ENCODE data around the gene INTS2.
"Not testable (repeated sequence)": the region's sequence is repeated elsewhere in the genome, so short reads cannot be mapped to it uniquely, and the experiment has no call there.

The INTS2 gene

DNA sequence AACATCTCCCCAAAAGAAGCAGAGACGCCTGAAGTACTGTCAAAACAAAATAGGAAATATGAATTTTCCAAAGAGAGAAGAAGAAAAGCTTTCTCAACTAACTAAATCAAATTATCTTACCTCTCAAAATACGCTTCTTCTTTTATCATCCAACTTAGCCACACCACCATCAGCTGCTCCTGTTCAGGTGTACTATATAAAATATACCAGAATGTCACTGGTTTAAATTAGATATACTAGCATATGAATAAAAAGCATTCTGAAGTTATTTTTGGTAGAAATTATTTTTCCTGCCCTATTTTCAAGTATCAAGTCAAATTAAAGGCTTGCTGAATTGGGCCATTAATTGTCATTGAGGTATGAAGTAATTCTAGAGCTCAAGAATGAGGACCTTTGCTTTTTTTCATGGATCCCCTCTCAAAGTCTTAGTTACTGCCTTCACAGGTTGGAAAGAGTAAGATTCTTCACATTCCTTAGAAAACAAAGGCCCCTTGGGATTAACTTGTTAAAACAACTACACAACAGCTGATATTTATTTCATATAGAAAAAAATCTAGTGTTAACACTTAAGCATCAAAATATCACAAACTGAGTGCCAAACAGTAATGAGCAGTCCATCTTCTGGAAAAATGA lies 30.1 kb downstream of the INTS2 start:
- DNase-seq (ENCODE audit: low read depth), result no peak

DNA sequence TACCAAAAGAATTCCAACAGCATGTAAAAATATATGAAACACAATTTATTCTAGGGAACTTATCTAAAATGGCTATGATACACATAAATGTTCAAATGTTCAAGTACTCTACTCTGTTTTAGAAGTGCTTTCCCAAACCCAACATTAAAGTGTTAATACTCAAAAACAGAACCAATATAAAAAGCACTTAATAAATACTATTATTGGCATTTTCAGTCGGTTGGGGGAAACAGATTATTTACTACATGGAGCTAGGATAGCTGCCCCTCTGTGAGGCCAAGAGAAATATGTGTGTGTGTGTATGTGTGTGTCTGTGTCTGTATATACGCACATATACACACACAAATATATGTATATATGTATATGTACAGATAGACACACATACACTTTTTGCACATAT lies 32.4 kb downstream of the INTS2 start:
- no peak for DNase-seq (ENCODE audit: low read depth)

DNA sequence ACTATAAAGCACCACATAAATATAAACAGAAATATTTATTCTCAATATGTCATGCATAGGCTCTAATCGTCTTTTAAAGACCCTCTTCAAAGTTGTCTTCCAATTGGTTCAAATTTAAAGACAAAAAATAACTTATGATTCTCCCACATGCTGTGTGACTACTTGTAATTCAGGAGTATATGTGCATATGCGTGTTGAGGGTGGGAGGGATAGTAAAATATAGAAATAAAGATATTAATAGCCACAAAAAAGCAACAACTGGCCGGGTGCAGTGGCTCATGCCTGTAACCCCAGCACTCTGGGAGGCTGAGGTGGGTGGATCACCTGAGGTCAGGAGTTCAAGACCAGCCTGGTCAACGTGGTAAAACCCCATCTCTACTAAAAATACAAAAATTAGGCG lies 33.5 kb downstream of the INTS2 start:
- not testable (repeated sequence) for DNase-seq (ENCODE audit: low read depth)

DNA sequence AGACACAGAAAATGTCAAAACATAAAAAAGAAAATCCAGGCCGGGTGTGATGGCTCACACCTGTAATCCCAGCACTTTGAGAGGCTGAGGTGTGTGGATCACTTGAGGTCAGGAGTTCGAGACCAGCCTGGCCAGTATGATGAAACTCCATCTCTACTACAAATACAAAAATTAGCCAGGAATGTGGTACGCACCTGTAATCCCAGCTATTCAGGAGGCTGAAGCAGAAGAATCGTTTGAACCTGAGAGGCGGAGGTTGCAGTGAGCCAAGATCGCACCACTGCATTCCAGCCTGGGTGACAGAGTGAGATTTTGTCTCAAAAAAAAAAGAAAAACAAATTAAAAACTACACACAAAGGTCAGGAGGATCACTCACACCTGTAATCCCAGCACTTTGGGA lies 40.0 kb downstream of the INTS2 start:
- DNase-seq (ENCODE audit: low read depth), result not testable (repeated sequence)

DNA sequence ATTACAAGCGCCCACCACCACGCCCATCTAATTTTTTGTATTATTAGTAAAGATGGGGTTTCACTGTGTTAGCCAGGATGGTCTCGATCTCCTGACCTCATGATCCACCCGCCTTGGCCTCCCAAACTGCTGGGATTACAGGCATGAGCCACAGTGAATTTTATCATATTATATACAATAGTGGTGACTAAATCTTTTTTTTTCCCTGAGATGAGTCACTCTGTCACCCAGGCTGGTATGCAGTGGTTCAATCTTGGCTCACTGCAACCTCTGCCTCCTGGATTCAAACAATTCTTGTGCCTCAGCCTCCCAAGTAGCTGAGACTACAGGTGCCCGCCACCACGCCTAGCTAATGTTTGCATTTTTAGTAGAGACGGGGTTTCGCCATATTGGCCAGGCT lies 41.9 kb downstream of the INTS2 start:
- DNase-seq (ENCODE audit: low read depth), result not testable (repeated sequence)

DNA sequence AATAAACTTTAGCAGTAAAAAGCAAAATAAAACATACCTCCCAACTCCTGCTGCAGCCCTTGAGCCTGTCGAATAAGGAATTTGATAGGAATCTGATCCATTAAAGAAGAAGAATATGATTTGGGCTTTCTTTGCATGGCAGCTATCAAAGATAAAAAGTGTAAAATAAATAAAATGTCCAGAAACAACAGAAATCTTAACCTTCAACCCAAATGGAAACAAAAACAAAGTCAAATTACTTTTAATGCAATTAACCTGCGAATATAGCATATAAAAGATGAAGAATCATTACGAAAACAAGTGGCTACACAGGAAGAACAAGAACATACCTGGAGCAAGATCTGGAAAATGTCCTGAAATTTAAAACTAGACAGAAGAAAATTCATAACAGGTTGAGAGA lies 42.9 kb downstream of the INTS2 start:
- DNase-seq (ENCODE audit: low read depth), result no peak

DNA sequence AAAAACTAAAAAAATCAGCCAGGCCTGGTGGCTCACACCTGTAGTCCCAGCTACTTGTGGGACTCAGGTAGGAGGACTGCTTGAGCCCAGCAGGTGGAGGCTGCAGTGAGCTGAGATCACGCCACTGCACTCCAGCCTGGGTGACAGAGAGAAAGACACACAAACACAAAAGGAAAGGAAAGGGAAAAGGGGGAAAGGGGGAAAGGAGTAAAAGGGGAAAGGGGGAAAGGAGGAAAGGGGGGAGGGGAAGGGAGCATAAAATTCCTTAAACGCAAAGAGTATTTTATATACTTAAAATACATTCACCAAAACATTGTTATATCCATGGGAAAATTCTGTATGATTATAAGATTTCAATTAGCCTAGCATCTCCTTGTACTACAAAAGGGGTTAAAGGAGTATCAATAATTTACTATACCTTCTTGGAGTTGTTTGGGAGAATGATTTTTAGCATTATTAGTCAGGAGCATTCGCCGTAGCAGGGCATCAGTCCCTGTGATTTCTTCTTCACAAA lies 47.1 kb downstream of the INTS2 start:
- DNase-seq (ENCODE audit: low read depth), result no peak

DNA sequence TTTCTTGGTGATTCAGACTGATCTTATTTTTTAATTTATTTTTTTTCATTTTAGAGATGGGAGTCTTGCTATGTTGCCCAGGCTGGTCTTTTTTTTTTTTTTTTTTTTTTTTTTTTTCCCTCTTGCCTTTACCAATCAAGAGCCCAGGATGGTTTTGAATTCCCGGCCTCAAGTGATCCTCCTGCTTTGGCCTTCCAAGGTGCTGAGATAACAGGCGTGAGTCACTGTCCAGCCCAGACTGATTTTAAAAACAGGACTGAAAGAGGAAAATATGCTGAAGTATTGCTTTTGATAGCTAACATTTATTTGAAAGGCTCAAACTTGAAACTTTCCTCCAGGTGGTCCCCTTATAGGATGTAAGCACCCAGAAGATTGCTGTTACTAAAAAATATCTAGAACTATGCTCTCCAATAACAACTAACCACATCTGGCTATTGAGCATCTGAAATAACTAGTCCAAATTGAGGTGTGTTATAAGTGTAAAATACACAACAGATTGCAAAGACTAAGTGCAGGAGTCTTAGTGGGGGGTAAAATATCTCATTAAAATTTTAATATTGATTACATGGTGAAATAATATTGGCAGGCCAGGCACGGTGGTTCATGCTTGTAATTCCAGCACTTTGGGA lies 48.7 kb downstream of the INTS2 start:
- no peak for DNase-seq (ENCODE audit: low read depth)

DNA sequence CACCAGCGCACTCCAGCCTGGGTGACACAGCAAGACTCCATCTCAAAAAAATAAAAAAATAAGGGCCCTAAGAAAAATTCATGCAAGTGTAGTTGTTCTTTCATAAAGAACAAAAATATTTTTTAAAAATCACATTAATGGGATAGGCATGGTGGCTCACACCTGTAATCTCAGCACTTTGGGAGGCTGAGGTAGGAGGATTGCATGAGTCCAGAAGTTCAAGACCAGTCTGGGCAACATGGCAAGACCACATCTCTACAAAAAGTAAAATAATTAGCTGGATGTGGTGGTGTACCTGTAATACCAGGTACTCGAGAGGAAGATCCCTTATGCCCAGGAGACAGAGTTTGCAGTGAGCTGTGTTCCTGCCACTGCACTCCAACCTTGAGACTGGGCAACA lies 49.3 kb downstream of the INTS2 start:
- no peak for DNase-seq (ENCODE audit: low read depth)

DNA sequence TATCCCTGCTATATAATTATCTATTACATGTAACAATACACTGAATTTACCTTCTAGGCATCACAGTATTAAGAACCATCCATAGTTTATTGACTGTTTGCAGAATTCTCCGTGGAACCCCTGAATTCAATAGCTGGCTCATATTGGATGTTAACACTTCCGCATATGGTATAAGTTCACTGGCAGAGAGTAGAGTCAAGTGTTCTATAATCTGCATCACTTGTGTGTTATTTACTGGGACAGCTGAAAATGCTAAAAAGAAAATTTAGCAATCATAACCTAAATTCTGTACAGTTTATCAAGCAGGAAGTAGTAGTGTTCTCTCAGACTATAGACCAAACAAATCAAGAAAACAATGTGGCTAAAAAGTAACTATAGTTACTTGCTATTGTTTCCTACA lies 49.9 kb downstream of the INTS2 start:
- DNase-seq (ENCODE audit: low read depth), result no peak

DNA sequence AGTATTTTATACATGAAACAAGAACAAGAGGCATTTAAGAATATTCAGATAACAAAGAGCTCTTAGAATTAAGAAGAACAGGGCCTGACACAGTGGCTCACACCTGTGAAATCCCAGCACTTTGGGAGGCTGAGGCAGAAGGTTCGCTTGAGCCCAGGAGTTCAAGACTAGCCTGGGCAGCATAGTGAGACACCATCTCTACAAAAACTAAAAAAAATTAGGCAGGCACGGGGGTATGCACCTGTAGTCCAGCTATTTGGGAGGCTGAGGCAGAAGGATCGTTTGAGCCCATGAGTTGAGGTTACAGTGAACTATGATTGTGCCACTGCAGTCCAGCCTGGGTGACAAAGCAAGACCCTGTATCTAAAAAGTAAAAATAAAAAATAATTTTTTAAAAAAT lies 52.0 kb downstream of the INTS2 start:
- no peak for DNase-seq (ENCODE audit: low read depth)

DNA sequence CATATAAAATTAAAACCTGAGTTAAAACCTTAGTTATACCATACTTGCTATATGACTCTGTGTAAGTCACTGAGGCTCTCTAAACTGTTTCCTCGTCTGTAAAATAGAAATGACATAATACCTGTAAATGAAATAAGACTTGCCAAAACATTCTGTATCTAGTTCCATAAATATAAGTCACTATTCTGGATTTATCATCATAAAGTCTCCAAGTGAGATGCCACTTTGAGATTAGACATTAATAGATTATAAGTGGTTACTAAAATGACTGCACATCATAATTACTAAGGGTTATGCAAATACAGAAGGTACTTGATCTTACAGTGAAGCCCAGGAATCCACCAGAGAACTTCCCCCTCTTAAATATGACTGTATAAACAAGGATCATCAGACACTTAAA lies 52.5 kb downstream of the INTS2 start:
- no peak for DNase-seq (ENCODE audit: low read depth)

DNA sequence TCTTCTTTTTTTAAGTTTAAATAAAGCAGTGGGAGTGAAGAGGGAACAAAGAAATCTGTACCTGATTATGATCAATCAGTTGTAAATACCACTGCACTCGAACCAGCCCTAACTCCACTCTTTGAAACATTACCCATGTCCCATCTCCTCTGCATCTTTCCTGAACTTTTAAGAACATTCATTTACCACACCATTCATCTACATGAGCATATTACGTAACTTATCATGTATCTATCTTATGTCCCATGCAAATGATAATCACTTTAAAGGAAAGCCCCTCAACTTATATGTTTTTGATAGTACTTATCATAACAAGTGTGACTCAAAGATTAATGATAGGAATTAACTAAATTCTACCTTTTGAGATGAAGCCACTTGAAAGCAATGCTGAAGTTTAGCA lies 53.7 kb downstream of the INTS2 start:
- DNase-seq (ENCODE audit: low read depth), result no peak

DNA sequence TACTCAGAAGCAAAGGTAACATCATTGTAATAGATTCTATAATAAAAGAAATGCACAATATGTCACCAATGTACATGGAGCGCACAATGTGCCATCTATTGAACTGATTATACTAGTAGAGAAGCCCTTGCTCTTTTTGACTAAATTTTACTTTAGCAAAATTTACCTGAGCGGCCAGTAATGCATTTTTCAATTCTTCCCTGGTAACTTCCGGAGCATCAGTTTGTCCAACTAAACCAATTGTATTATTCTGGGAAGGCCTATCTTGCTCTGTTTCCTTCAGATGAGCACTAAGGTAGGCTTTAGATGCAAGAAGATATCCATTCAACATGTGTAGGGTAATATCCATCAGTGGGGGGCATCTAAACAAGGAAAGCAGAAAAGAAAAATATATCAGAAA lies 55.7 kb downstream of the INTS2 start:
- no peak for DNase-seq (ENCODE audit: low read depth)

DNA sequence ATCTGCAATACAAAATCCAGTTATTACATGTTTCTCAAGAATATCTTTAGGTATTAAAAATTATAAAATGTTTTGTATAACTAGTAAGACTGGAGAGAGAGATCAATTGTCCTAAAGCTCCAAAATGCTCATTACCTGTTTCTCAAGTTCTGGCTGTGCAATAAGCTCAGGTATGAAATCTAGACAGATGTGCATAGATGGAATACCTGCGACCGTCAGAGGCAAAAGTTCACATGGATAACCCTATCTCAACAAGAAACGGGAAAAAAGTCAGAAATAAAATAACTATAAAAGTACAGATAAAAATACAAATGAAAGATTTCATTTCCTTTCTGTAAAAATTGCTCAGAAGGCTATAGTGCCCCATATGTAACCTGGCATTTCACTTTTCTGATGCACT lies 58.6 kb downstream of the INTS2 start:
- DNase-seq (ENCODE audit: low read depth), result no peak

DNA sequence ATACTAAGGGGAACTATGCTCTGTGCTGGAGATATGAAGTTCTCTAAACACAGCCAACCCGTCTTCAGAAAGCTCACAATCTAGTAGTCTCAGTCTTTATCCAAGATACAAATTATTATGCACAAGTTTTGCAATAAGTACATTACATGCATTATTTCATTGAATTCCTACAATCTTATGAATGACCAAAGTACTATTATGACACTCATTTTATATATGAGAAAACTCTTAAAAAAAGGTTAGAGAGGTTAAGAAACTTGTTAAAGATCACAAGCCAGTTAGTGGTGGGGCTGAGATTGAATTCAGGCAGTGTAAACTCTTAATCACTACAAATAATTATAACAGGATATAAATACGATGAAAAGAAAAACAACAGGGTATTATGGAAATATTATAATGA lies 59.7 kb downstream of the INTS2 start:
- no peak for DNase-seq (ENCODE audit: low read depth)

DNA sequence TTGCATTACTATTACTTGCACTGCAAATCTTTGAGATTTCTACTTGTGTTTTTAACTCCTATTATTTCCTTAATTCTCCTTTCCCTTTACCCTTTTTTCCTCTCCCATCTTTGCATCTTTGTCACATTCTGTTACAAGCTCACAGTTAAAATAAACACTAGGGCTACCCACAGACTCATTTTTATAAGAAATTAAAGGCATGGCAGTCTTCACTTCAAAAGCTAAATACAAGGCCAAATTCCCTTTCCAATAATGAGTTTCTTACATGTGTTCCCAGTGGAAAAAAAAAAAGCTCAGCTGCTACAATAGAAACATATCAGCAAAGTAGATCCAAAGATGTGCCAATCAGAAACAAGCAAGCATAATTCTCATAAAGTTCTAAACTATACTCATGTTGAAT lies 60.7 kb downstream of the INTS2 start:
- no peak for DNase-seq (ENCODE audit: low read depth)

DNA sequence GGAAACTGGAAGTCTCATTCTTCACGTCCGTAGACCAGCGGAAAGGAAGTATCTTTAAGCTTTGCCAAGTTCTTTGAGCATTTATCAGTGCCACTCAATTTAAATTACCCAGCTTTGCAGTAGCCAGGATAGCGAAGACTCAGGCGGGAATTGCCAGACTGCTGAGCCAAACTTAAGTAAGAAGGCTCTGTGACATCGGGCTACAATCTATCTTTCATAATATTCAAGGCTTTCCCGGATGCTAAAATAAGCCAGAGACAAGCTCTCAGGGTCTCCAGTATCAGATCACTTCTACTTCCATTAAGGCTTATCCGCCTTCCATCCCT lies 64.0 kb downstream of the INTS2 start:
- DNase-seq (ENCODE audit: low read depth), result no peak

DNA sequence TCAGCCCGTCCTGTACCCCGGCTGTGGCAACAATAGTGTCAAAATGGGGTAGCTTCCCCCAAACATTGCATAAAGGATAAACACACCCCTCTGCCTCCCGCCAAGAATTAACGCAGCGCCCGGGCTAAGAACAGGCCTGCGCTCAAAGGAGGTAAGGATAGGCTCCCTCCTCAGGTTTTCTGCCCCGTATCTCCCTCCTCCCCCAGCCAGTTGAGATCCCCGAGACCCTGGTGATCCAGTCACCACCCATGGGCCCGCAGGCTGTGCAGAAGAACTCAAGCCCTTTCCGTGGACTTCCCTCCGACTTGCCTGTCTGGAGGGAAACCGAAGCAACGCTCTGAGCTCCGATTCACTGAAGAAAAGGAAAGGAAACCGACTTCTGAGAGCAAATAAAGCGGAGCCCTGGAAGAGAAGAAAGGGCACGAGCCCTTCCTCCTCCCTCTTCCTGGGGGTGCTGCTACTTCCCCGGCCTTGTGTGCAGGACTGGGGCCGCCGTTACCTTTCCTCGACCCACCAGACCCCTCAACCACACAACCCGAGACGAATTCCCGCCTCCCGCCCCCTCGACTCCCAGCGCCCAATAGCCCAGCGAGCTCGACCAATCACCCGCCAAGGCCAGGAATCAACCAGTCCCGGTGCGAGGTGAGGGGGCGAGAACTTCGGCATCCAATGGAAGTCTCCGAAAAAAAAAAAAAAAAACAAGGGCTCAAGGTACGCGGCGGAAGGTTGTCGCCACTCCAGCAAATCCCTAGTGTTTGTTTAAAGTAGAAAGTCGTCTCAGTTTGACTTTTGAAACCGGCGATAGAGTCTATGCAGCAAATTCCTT lies 64.6 kb downstream of the INTS2 start, which contains the start of gene BRIP1:
Gene BRIP1, minus strand, starts transcription at position 554 of the 826 bp plus-strand sequence. CDS start 1,989 bp downstream, outside the sequence.
- peak; percentile 69 for DNase-seq (ENCODE audit: low read depth)

DNA sequence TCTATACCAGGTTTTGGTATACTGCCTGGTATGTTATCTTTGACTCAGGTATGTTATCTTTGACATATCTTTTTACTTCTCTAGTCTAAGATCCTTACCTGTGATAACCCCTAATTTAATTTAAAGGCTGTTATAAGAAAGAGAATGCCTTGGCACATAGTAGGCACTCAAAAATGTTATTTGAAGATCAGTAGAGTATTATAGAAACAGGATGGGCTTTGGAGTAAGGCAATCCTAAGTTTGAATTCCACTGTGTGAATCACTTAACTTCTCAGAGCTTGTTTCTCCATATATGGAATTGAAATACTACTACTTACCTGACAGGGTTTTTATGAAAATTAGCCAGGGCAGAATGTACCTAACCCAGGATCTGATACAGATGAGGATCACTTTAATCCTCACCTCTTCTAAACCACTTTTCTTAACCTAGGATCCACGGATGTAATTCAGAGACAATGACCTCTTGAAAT lies 65.6 kb downstream of the INTS2 start:
- no peak for DNase-seq (ENCODE audit: low read depth)

DNA sequence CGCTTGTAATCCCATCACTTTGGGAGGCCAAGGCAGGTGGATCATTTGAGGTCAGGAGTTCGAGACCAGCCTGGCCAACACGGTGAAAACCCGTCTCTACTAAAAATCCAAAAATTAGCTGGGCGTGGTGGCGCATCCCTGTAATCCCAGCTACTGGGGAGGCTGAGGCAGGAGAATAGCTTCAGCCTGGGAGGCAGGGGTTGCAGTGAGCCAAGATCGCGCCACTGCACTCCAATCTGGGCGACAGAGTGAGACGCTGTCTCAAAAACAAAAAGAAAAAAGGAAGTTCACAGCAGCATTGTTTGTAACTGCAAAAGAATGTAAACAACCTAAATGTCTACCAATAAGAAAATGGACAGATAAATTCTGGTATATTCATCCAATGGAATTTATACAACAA lies 67.4 kb downstream of the INTS2 start:
- DNase-seq (ENCODE audit: low read depth), result not testable (repeated sequence)

DNA sequence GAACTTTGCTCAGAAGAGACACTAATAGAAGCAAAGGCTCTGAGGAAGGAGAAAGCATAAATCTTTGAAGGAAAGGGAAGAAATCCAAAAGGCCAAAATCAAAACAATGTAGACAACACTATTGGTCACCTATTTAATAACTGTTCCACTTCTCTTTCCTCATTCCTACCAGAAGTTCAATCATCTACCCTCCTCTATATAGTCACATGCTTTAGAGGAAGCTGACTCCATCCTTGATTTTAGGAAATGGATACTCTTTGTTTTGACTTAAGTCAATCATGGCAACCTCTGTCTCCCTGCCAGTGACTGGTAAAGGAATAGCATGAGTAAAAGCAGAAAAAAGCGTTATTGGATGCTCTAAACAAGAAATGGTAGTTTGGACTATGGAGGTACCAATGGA lies 71.7 kb downstream of the INTS2 start:
- DNase-seq (ENCODE audit: low read depth), result no peak

DNA sequence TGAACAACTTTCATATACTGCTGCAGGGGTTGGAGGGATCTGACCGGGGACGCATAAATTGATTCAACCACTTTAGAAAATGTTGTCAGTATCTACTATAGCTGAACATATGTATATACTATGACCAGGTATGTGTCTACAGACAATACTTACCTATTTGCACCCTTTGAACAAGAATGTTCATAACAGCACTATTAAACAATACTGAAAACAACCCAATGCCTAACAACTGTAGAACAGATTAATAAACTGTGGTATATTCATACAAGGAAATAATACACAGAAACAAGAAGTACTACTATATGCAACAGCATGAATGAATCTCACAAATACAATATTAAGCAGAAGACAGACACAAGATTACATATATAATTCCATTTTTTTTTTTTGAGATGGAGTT lies 74.9 kb downstream of the INTS2 start:
- no peak for DNase-seq (ENCODE audit: low read depth)

Measured in HS-27A (cell line).